CD14-positive monocyte (primary cell): ENCODE data around the gene SEC24D. TPM values are rescaled to one million over a fixed set of nuclear protein-coding genes. Genes with fewer than 3 reads are reported as not detected.
A peak's percentile ranks its signal among the peaks of the same experiment; 100 is the strongest.

Source experiments
- DNase-seq, 3 donors: peaks; one replicate each; pipeline ENCODE4 v3.0.0-alpha.2; 2011 to 2022
- H2AFZ ChIP-seq: 2 replicates; pipeline ENCODE4 v1.6.0; 2012; ENCODE audit warnings: mild to moderate bottlenecking, low read depth, low read length, inconsistent platforms; ENCODE audit not compliant: insufficient read depth, poor library complexity, severe bottlenecking
- H3K27ac ChIP-seq, 2 donors: 1 replicate in 1 of 2; 2 replicates in 1 of 2; pipeline ENCODE4 v1.5.1; 2012 to 2013; ENCODE audit warnings: low read length in 2 of 2, control low read depth in 1 of 2, inconsistent platforms in 1 of 2, low read depth in 1 of 2, mild to moderate bottlenecking in 1 of 2
- H3K27me3 ChIP-seq, 2 donors: one replicate each; pipeline versions ENCODE4 v1.6.0 to v1.6.1; 2011 to 2013; ENCODE audit warnings: low read length in 2 of 2; ENCODE audit not compliant: control insufficient read depth in 2 of 2, insufficient read depth in 2 of 2
- H3K36me3 ChIP-seq, 2 donors: replicated peaks in 1 of 2; 1 replicate in 1 of 2; 2 replicates in 1 of 2; pipeline versions ENCODE4 v1.5.1 to v1.6.1; 2012 to 2013; ENCODE audit warnings: low read length in 2 of 2, control low read depth in 1 of 2, inconsistent platforms in 1 of 2, mild to moderate bottlenecking in 1 of 2; ENCODE audit not compliant: insufficient read depth in 2 of 2, control insufficient read depth in 1 of 2
- H3K4me1 ChIP-seq, 2 donors: 1 replicate in 1 of 2; 2 replicates in 1 of 2; pipeline versions ENCODE4 v1.5.1 to v1.6.1; 2012 to 2013; ENCODE audit warnings: low read length in 2 of 2, control low read depth in 1 of 2, inconsistent platforms in 1 of 2, mild to moderate bottlenecking in 1 of 2, moderate library complexity in 1 of 2; ENCODE audit not compliant: insufficient read depth in 2 of 2, control insufficient read depth in 1 of 2
- H3K4me2 ChIP-seq: replicated peaks from 2 replicates; pipeline ENCODE3; 2012; ENCODE audit warnings: low read length, moderate library complexity, mild to moderate bottlenecking; ENCODE audit not compliant: poor library complexity, severe bottlenecking; ENCODE audit errors: extremely low read depth
- H3K4me3 ChIP-seq, 3 experiments: fragments of 200-600 bp in 1 of 3; sonication (generic) in 1 of 3; replicated peaks in 1 of 3; 1 replicate in 2 of 3; 2 replicates in 1 of 3; pipeline ENCODE4 v1.5.1; 2011 to 2013; ENCODE audit warnings: low read length in 3 of 3, mild to moderate bottlenecking in 3 of 3, control low read depth in 2 of 3, low read depth in 2 of 3, inconsistent platforms in 1 of 3, moderate library complexity in 1 of 3
- H3K79me2 ChIP-seq: 2 replicates; pipeline ENCODE4 v1.6.0; 2012; ENCODE audit warnings: mild to moderate bottlenecking, control low read depth, inconsistent platforms, low read length, moderate library complexity; ENCODE audit not compliant: insufficient read depth
- H3K9ac ChIP-seq: 2 replicates; pipeline ENCODE4 v1.6.0; 2017; ENCODE audit warnings: low read length, mild to moderate bottlenecking; ENCODE audit not compliant: insufficient read depth, poor library complexity, severe bottlenecking
- H3K9me3 ChIP-seq, 2 donors: replicated peaks in 1 of 2; 1 replicate in 1 of 2; 2 replicates in 1 of 2; pipeline versions ENCODE4 v1.5.1 to v1.6.1; 2012 to 2013; ENCODE audit warnings: low read length in 2 of 2, control low read depth in 1 of 2; ENCODE audit not compliant: control insufficient read depth in 1 of 2, insufficient read depth in 1 of 2
- H4K20me1 ChIP-seq: 2 replicates; pipeline ENCODE4 v1.6.0; 2012; ENCODE audit warnings: mild to moderate bottlenecking, low read length, control low read depth, moderate library complexity; ENCODE audit not compliant: insufficient read depth
- H3K27ac Mint-ChIP-seq, 7 donors: one replicate each; pipeline ENCODE4 v1.8.0; 2020; ENCODE audit warnings: mild to moderate bottlenecking in 7 of 7, mixed read lengths in 7 of 7, moderate library complexity in 6 of 7, inconsistent platforms in 2 of 7
- H3K27me3 Mint-ChIP-seq, 3 donors: one replicate each; pipeline ENCODE4 v1.8.0; 2021 to 2022; ENCODE audit warnings: low read depth in 3 of 3, mild to moderate bottlenecking in 3 of 3, mixed read lengths in 3 of 3, moderate library complexity in 3 of 3, inconsistent platforms in 1 of 3
- H3K36me3 Mint-ChIP-seq, 2 donors: one replicate each; pipeline ENCODE4 v1.8.0; 2020; ENCODE audit warnings: mixed read lengths in 2 of 2, inconsistent platforms in 1 of 2, mild to moderate bottlenecking in 1 of 2
- H3K4me1 Mint-ChIP-seq: one replicate; pipeline ENCODE4 v1.8.0; 2020; ENCODE audit warnings: mild to moderate bottlenecking, mixed read lengths
- H3K4me3 Mint-ChIP-seq, 2 donors: one replicate each; pipeline ENCODE4 v1.8.0; 2020; ENCODE audit warnings: mild to moderate bottlenecking in 2 of 2, mixed read lengths in 2 of 2, moderate library complexity in 1 of 2
- H3K9me3 Mint-ChIP-seq, 7 donors: one replicate each; pipeline ENCODE4 v1.8.0; 2020 to 2022; ENCODE audit warnings: mixed read lengths in 7 of 7, mild to moderate bottlenecking in 6 of 7, moderate library complexity in 6 of 7, inconsistent platforms in 2 of 7
- CTCF ChIP-seq: fragments of 200-600 bp; IDR thresholded peaks from one replicate; pipeline ENCODE4 v1.8.0; 2022; ENCODE audit warnings: antibody characterized with exemption, mild to moderate bottlenecking
- WGBS: methylation state at CpG from one replicate; pipeline ENCODE4 v1.1.5; 2013; ENCODE audit warnings: missing lambda C conversion rate; ENCODE audit not compliant: insufficient coverage; 5-methylcytosine and 5-hydroxymethylcytosine counted together
- intact Hi-C, 2 donors: fragments of 100-400 bp; cut with micrococcal nuclease; formaldehyde crosslinking; loops; one replicate each; pipeline versions ENCODE4 v1.15.0 to v1.15.1; 2023
- polyA plus RNA-seq, 3 donors: library from polyadenylated mRNA; depleted of rRNA in 1 of 3; unstranded in 2 of 3; stranded (reverse) in 1 of 3; fragments of 300-500 nt in 2 of 3; fragments of >200 nt in 1 of 3; fragmentation: Illumina TruSeq in 2 of 3; gene quantifications; 1 replicate in 2 of 3; 2 replicates in 1 of 3; pipeline ENCODE4 v1.2.3, GENCODE V29; 2012 to 2021

SEC24D gene
- polyA plus RNA-seq, 3 donors, result 16.8 to 31.3 (median 22.6) TPM

DNA sequence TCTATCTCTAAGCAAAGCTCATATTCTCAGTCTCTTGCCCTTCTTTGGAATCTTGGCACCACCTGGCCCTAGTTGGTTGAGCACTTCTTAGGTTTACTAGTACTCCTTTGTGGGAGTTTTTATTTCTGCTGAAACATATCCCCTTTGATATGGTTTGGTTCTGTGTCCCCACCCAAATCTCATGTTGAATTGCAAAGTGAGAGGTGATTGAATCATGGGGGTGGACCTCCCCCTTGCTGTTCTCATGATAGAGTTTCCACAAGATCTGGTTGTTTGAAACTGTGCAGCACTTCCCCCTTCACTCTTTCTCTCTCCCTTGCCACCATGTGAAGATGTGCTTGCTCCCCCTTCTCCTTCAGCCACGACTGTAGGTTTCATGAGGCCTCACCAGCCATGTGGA is 30.5 kb upstream of the SEC24D start:
- H3K9me3 ChIP-seq, result no peaks in the 10 kb centered on the region
- no peaks in the 10 kb centered on the region for H3K36me3 Mint-ChIP-seq
- intact Hi-C loops, result no loop called here
- H3K4me3 Mint-ChIP-seq, result no peak overlapping the region
- no peaks in the 10 kb centered on the region for H3K27me3 Mint-ChIP-seq
- no peaks in the 10 kb centered on the region for H3K27me3 ChIP-seq
- H2AFZ ChIP-seq, result peak overlapping the region; percentile 52
- WGBS, result no CpG with 5 or more reads among the region's 1 CpG
- no peak for DNase-seq
- peaks cover 0 to 11% of the 10 kb centered on the region in 2 donors for H3K4me1 ChIP-seq
- H3K9ac ChIP-seq, result no peak overlapping the region
- no peaks in the 10 kb centered on the region for H3K79me2 ChIP-seq
- H3K4me3 ChIP-seq, result no peak overlapping the region
- H3K36me3 ChIP-seq, result no peaks in the 10 kb centered on the region
- peaks cover 0 to 6% (median 0%) of the 10 kb centered on the region in 7 donors for H3K9me3 Mint-ChIP-seq
- peak overlapping the region in 6 of 7 donors; percentile 2 to 71 (median 32) for H3K27ac Mint-ChIP-seq
- no peak overlapping the region for H3K4me2 ChIP-seq
- no peak overlapping the region for H3K27ac ChIP-seq
- TF ChIP-seq CTCF, result no peak
- peaks cover 11% of the 10 kb centered on the region for H3K4me1 Mint-ChIP-seq
- H4K20me1 ChIP-seq, result no peaks in the 10 kb centered on the region

DNA sequence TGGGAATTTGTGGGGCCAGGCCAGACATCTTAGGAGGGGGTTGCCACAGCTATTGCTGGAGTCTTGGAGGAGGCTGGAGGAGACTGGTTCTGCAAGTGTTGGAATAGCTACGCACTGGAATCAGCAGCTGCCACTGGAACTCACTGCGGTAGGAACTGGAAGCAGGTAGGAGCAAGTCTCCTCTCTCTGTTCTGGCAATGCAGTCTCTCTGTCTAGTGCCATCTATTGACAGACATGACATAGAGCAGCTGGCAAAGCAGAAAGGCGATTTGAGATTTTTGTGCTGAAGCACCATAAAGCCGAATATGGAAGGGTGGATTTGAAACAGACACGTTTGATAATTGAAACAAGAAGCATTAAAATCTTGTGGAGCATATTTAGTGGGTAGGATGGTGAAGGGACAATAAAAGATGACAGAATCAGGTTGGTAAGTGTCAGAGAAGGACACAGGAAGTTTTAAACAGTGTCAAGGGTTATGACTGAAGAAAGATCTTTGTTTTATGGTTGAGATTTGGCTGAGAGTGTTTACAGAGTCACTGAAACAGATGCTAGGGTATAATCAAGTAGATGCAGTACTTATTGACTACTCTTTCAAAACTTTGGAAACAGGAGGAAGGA is 29.3 kb upstream of the SEC24D start:
- H3K4me1 Mint-ChIP-seq, result peaks cover 11% of the 10 kb centered on the region
- H3K4me1 ChIP-seq, result peaks cover 0 to 11% of the 10 kb centered on the region in 2 donors
- WGBS, result 28% methylated on average over 5 of the region's 5 CpGs
- no peak overlapping the region for H3K27ac ChIP-seq
- peaks cover 0 to 6% (median 0%) of the 10 kb centered on the region in 7 donors for H3K9me3 Mint-ChIP-seq
- no peak overlapping the region for H3K4me2 ChIP-seq
- DNase-seq, result peak in 2 of 3 donors; percentile 15 to 16
- no peak overlapping the region for H3K9ac ChIP-seq
- H3K4me3 ChIP-seq, result no peak overlapping the region
- intact Hi-C loops, result no loop called here
- no peak overlapping the region for H3K4me3 Mint-ChIP-seq
- no peaks in the 10 kb centered on the region for H3K9me3 ChIP-seq
- no peak overlapping the region for H3K27ac Mint-ChIP-seq
- H3K36me3 Mint-ChIP-seq, result no peaks in the 10 kb centered on the region
- no peaks in the 10 kb centered on the region for H3K36me3 ChIP-seq
- no peaks in the 10 kb centered on the region for H3K27me3 Mint-ChIP-seq
- TF ChIP-seq CTCF, result peak; percentile 55
- no peaks in the 10 kb centered on the region for H4K20me1 ChIP-seq
- no peak overlapping the region for H2AFZ ChIP-seq
- no peaks in the 10 kb centered on the region for H3K27me3 ChIP-seq
- no peaks in the 10 kb centered on the region for H3K79me2 ChIP-seq
